Panc1 (cell line): ENCODE measurements around the gene DNAJB8. TPM values are rescaled to one million over a fixed set of nuclear protein-coding genes. Genes with fewer than 3 reads are reported as not detected.

Experiments
- ATAC-seq: fragments of 200-7000 bp; cut with Tn5 transposase; 2 replicates; pipeline ENCODE4 v1.9.1; 2020; ENCODE audit warnings: mild to moderate bottlenecking, moderate library complexity
- BruUV-seq: library from RNA; stranded (reverse); fragments of 400-500 nt; replicated peaks from 2 replicates; lab custom pipeline; 2021; lab: Mats Ljungman, UMichigan
- CTCF ChIA-PET: fragments of 300-600 bp; sonication (Branson Sonifier 250); formaldehyde crosslinking; loops from one replicate; lab custom pipeline; 2022; ENCODE audit warnings: antibody characterized with exemption; lab: Charles Lee
- POLR2A ChIA-PET: fragments of 300-600 bp; sonication (Branson Sonifier 250); formaldehyde crosslinking; loops from one replicate; lab custom pipeline; 2022; ENCODE audit warnings: antibody characterized with exemption; lab: Charles Lee
- DNase-seq: peaks from one replicate; pipeline ENCODE4 v3.0.0-alpha.2; 2010; ENCODE audit warnings: low read depth, low spot score
- H3K27ac ChIP-seq: 2 replicates; pipeline ENCODE4 v1.5.1; 2011; ENCODE audit warnings: mild to moderate bottlenecking, low read length, inconsistent platforms
- H3K27me3 ChIP-seq: fragments of 200-500 bp; sonication (Bioruptor generic); 2 replicates; pipeline ENCODE4 v1.6.0; 2014; ENCODE audit warnings: low read length, inconsistent platforms; ENCODE audit not compliant: control insufficient read depth, insufficient read depth
- H3K36me3 ChIP-seq: fragments of 200-500 bp; sonication (Bioruptor generic); 2 replicates; pipeline ENCODE4 v1.5.1; 2014; ENCODE audit warnings: inconsistent platforms, mild to moderate bottlenecking, low read length, moderate library complexity; ENCODE audit not compliant: control insufficient read depth, insufficient read depth
- H3K4me1 ChIP-seq: 2 replicates; pipeline ENCODE4 v1.5.1; 2011; ENCODE audit warnings: inconsistent platforms, mild to moderate bottlenecking, low read length, moderate library complexity; ENCODE audit not compliant: control insufficient read depth, insufficient read depth
- H3K4me3 ChIP-seq, 2 experiments: 2 replicates each; pipeline ENCODE4 v1.5.1; 2011 to 2012; ENCODE audit warnings: low read depth in 2 of 2, low read length in 2 of 2, mild to moderate bottlenecking in 2 of 2, inconsistent platforms in 1 of 2, moderate library complexity in 1 of 2
- H3K9me3 ChIP-seq: fragments of 200-500 bp; sonication (Bioruptor generic); 2 replicates; pipeline ENCODE4 v1.5.1; 2014; ENCODE audit warnings: low read depth, mild to moderate bottlenecking, inconsistent platforms, low read length, moderate library complexity; ENCODE audit not compliant: control insufficient read depth, insufficient read depth
- CTCF ChIP-seq: fragments of 450-650 bp; IDR thresholded peaks from 2 replicates; pipeline ENCODE4 v1.5.1; 2017; ENCODE audit warnings: mild to moderate bottlenecking
- POLR2AphosphoS5 ChIP-seq: IDR thresholded peaks from 2 replicates; pipeline ENCODE4 v1.6.1; 2012; ENCODE audit warnings: mild to moderate bottlenecking, low read depth, low read length, moderate library complexity
- REST ChIP-seq, 2 experiments: IDR thresholded peaks; 2 replicates each; pipeline ENCODE4 v1.6.1; 2011 to 2012; ENCODE audit warnings: low read depth in 2 of 2, control low read depth in 1 of 2, low read length in 1 of 2, mild to moderate bottlenecking in 1 of 2, moderate library complexity in 1 of 2; ENCODE audit not compliant: insufficient read depth in 1 of 2
- SIN3A ChIP-seq: IDR thresholded peaks from 2 replicates; pipeline ENCODE4 v1.6.1; 2012; ENCODE audit warnings: low read depth, mild to moderate bottlenecking, low read length, moderate library complexity, borderline replicate concordance; ENCODE audit not compliant: insufficient read depth
- TCF7L2 ChIP-seq: IDR thresholded peaks from 2 replicates; pipeline ENCODE4 v1.6.1; 2011; ENCODE audit warnings: mild to moderate bottlenecking, low read depth, low read length, inconsistent platforms
- in situ Hi-C: cut with HindIII; loops from 2 replicates; pipeline ENCODE4 v1.10.0; 2016; ENCODE audit warnings: low sequenced_read_pairs, low pct_unique_long_range_greater_than_20kb
- intact Hi-C: fragments of 100-400 bp; cut with micrococcal nuclease; formaldehyde crosslinking; loops from one replicate; pipeline ENCODE4 v1.10.0; 2022; ENCODE audit not compliant: unreplicated experiment
- total RNA-seq: library from RNA; stranded (reverse); gene quantifications from one replicate; pipeline ENCODE4 v1.2.1, GENCODE V29; 2021; ENCODE audit not compliant: unreplicated experiment

The DNAJB8 gene
- total RNA-seq, 1 experiment from 2014 or later: not detected

GRCh38 chr3:128504533-128504915 is 37.8 kb upstream of the DNAJB8 start:
- intact Hi-C loops: loop anchor here (5.0 kb wide), 2 partner anchors 78 to 332 kb away; no protein-coding TSS in a partner anchor
- H3K36me3 ChIP-seq: no peaks in the 10 kb centered on the region
- no peak overlapping the region for H3K4me3 ChIP-seq
- in situ Hi-C loops: no loop called here
- TF ChIP-seq TCF7L2 (no peak), SIN3A (no peak), REST (IDR thresholded peaks at IDR 0.05; ENCODE audit: insufficient read depth in 1 of 2, low read depth in 2 of 2, low read length in 1 of 2) (no peak), CTCF (no peak), POLR2AphosphoS5 (no peak)
- H3K9me3 ChIP-seq: no peaks in the 10 kb centered on the region
- ATAC-seq (no peak), DNase-seq (no peak)
- H3K4me1 ChIP-seq: no peaks in the 10 kb centered on the region
- ChIA-PET POLR2A (no interaction called here), CTCF (no interaction called here)
- peaks cover 3% of the 10 kb centered on the region; the same call in 1 of the 2 replicates for H3K27me3 ChIP-seq
- no peak overlapping the region for H3K27ac ChIP-seq
- BruUV-seq: no TSS peak

GRCh38 chr3:128503751-128504532 is 37.3 kb upstream of the DNAJB8 start:
- POLR2A ChIA-PET: no interaction called here
- intact Hi-C loops: loop anchor here (2.0 to 5.0 kb wide), 3 partner anchors 77 to 332 kb away; no protein-coding TSS in a partner anchor

More at GRCh38 chr3:128503751-128504532, 37.3 kb upstream of the DNAJB8 start:
- Histone ChIP-seq H3K9me3 (no peaks in the 10 kb centered on the region), H3K27me3 (peaks cover 3% of the 10 kb centered on the region; the same call in 1 of the 2 replicates), H3K36me3 (no peaks in the 10 kb centered on the region), H3K4me1 (no peaks in the 10 kb centered on the region), H3K4me3 (no peak overlapping the region), H3K27ac (no peak overlapping the region)
- no peak for DNase-seq
- in situ Hi-C loops: no loop called here
- no peak for ATAC-seq
- TF ChIP-seq TCF7L2 (no peak), POLR2AphosphoS5 (no peak), SIN3A (no peak), REST (IDR thresholded peaks at IDR 0.05; ENCODE audit: insufficient read depth in 1 of 2, low read depth in 2 of 2, low read length in 1 of 2) (no peak), CTCF (no peak)
- BruUV-seq: no TSS peak
- CTCF ChIA-PET: no interaction called here
